ENCODE results near the gene NECTIN1.

Gene NECTIN1

DNA sequence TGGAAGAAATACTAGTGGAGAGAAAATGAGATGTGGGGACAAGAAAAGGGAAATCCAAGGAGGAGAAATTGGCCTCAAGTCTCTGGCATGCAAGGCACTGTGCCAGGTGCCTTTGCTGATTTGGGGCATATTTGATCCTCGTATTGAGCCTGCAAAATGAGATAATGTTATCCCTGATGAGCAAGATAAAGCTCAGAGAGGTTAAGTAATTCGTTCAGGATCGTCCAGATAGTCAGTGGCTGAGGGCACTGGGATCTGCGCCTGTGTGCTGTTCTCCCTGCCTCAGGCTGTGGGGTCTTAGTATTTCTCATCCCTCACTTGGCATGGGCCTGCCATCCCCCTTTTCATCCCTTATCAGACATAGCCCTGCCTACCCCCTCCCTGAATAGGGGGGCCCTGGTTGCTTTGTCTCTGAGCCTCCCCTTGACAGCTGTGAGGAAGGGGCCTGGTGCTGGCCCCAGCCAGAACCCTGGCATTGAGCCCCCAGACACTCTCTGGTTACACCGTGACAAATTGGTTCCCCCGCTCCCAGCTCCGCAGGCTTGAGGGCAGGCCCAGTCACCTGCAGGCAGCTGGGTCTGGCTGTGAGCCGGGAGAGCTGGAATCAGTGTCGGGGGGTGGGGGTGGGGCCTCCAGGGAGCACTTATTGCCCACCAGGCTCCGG is 85.7 kb downstream of the NECTIN1 start:
- DNase-seq (ENCODE audit: low read depth in 3 of 3, low spot score in 1 of 3): no peak

DNA sequence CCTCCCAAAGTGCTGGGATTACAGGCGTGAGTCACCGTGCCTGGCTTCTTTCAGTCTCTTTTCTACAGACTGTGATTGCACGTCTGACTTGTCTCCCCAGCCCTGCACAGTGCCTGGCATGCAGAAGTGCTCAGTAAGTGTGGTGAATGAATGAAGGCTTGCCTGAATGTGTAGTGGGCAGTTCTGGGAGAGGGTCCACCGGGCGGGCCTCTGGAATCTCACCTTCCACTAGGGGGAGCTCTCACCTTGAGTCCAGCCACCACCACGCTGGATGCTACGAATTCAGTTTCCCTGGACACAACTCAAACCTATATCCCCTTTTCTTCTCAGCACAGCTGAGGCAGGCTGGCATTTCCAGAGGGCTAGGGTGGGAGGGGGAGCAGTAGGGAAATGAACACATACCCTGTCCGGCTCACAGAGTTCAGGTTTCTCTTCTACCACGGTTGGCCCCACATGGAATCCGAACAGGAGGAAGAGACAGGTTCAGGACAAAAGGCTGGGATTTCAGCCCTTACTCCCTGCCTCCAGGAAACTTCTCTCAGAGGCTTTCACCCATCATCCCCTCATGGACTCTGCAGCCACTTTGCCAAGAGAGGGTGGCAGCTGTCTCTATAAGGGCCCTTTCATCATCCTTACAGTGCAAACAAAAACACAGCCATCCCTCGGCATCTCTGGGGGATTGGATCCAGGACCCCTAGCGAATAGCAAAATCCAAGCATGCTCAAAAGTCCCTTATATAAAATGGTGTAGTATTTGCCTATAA is 86.8 kb downstream of the NECTIN1 start:
- DNase-seq (ENCODE audit: low read depth in 3 of 3, low spot score in 1 of 3): no peak

DNA sequence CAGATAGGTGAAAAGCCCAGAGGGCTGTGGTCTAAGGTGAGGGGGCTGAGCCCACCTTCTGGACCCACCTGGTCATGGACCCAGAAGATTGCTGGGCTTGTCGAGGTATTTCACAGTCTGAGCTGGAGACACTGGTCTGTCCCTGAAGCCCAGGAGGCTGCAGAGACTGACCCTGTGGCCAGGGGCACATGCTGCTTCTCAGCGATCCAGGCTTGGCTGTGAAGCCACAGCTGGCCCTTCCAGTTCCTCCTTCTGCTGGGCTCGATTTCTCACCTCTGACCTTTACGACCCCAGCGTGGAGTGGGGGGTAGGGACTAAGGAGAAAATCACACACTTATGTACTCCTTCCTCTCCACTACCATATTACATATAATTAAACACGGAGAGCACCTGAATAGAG is 88.5 kb downstream of the NECTIN1 start:
- no peak for DNase-seq (ENCODE audit: low read depth in 3 of 3, low spot score in 1 of 3)

DNA sequence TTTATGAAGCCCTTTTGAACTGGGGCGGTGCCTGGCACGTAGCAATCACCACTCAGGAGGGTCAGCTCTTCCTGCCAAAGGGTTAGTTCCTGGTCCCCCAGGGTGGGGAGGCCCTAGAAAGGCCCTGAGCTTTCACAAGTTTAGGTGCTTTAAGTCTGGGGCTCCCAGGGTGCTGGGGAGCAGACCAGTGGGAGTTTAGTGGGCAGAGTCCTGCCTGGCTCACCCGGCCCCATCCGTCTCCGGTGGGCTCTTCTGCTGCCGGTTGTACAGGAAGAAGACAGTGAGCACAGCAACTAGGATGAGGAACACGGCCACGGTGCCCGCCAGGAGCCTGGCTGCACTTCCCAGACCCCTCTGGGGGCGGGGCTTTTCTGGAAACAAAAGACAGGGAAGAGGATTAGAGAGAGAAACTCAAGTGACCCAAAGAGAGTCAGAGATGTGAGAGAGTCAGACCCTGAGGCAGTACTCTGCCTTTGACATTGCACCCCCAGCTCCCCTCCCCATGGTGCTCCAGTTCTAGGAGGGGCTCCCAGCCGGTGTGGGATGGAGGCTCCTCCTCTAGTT is 89.3 kb downstream of the NECTIN1 start:
- DNase-seq (ENCODE audit: low read depth in 3 of 3, low spot score in 1 of 3): no peak

DNA sequence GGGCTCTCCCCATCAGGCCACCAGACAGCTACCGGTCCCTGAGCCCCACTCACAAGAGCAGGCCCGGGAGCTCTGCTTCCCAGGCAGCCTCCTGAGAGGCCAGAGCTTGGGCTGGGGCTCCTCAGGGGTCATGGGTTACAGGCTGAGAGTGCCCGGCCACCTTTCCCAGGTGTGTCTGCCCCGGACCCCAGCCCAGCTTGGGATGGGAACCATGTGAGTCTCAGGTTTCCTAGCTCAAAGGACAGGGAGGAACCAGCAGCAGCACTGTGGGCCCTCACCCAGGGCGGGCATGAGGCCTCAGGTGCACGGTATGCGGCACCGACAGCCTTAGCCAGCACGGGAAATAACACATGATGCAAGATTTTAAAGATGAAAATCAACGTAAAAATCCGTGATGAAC is 90.1 kb downstream of the NECTIN1 start:
- DNase-seq (ENCODE audit: low read depth in 3 of 3, low spot score in 1 of 3): no peak

DNA sequence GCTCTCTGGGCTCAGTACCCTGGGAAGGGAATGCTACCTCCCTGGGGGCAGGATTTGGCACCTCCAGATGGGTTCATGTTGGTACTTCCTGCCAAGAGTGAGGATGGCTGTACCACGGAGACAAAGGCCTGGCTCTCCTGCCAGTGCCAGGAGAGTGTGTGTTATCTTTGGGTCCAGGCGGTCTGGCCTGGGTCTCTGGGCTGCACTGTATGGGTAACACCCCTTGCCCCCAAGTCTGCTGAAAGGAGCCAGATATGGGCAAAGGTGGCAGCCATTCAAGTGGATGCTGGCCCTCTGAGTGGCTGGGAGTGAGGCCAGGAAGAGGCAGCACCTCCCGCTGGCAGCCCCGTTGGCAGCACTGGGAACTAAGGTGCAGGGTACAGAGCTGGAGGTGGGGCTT is 91.5 kb downstream of the NECTIN1 start:
- no peak for DNase-seq (ENCODE audit: low read depth in 3 of 3, low spot score in 1 of 3)

DNA sequence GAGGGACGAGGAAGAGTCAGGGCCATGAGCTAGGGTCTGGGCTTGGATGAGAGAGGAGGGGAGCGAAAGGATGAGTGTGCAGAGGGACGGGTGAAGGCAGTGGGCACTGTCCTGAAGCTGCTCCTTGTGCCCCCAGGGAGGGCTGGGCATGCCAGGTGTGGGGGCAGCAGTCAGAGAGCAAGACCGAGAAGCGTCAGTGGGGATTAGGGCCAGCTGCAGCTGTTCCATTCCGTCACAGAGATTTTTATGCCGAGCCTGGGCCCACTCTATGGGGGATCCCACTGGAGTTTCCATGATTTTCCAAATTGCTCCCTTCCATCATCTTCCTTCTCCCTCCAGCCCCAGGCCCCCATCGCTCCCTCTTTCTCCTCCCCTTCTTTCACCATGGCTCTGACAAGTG is 93.2 kb downstream of the NECTIN1 start:
- no peak for DNase-seq (ENCODE audit: low read depth in 3 of 3, low spot score in 1 of 3)

DNA sequence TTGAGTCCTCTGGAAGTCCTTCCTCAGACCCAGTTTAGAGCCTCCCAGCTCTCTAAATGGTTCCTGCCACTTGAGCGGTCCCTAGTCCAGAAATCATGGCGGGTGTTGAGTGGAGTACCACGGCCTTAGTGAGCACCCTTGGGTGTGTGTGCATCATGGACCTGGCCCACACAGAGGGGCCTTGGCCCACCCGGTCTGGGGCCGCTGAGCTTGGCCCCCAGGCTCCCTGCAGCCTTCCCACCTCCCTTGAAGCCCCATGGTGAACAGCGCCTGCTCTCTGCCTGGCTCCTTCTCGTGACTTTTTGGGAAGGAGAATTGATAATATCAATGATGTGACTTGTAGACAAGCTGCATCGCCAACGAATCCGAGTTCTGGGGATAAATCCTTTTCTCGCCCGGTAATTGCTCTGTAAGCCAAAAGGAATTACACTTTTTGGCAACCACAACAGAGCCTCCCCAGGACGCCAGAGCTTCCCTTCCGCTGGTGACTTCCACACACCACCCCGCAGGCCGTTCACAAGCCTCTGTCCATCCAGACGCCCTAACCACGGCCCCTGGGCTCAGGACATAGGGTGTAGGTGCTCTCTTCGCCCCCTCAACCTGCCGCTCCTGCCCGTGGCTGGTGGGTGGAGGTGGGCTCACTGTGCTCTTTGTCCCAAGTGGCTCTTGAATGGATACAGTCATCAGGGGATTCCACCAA is 93.8 kb downstream of the NECTIN1 start:
- no peak for DNase-seq (ENCODE audit: low read depth in 3 of 3, low spot score in 1 of 3)

DNA sequence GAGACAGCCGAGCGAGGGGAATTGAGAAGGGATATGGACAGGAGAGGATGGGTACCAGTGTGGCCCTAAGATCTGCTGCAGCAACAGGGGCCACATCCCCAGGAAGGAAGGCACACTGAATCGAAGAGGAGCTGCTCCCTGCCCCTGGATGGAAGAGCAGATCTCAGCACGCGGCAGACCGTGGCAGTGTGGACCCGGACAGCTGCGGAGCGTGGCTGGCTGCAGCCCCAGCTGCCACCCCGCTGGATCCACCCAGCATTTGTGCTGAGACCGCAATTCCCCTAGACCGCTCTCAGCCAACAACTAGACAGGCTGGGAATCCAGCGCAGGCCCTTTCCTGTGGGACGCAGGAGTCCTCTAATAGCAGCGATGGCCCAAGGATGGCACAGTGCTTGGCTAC is 94.7 kb downstream of the NECTIN1 start:
- DNase-seq (ENCODE audit: low read depth in 3 of 3, low spot score in 1 of 3): no peak

DNA sequence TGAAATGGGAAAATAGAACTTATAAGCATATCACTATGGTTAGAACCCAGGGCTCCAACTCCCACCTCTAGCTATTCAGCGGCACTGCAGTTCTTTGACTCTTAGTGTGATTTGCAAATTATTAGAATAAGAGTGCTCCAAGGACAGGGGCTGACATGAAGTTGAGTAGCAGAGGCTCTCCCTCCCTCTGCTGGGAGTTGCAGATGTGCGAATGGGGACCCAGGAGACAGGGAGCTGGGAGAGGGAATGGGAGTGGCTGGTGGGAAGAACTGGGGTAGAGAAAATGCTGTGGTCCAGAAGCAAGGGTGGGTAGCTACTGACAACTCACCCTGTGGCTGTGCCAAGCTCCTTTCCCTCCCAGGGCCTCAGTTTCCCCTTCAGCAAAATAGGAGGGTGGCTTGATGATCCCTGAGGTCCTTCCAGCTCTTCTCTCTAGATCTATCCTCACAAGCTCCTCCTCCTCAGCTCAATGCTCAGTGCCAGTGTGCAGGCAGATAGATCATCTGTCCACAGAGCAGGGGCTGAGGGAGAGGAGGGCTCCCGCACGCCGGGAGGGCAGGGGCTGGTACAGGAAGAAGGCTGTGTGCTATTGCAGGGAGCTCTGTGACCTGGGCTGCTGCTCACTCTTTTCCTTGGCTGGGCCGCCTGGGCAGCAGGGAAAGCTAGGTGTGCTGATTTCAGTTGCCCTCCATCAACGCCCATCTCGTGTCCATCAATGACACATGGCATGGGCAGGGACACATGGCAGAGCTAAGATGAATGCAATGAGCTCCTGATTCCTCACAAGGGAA is 99.0 kb downstream of the NECTIN1 start:
- DNase-seq (ENCODE audit: low read depth in 3 of 3, low spot score in 1 of 3): no peak

DNA sequence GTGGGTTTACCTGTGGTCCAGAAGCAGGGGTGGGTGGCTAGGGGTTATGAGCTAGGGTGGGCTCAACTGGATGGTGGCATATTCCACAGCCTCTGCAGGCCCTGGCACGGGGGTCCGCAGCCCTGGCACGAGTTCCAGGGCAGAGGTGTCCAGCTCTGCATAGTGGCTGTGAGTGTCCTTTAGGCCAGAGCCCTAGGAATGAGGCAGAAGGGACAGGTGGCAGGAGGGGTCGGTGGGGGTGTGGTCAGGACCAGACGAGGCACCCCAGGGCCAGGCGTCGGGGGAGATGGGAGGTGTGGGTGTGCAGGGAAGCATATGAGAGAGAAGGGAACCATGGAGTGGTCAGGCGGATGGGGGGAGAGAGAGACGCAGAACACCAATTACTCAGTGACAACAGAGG is 99.9 kb downstream of the NECTIN1 start:
- no peak for DNase-seq (ENCODE audit: low read depth in 3 of 3, low spot score in 1 of 3)

DNA sequence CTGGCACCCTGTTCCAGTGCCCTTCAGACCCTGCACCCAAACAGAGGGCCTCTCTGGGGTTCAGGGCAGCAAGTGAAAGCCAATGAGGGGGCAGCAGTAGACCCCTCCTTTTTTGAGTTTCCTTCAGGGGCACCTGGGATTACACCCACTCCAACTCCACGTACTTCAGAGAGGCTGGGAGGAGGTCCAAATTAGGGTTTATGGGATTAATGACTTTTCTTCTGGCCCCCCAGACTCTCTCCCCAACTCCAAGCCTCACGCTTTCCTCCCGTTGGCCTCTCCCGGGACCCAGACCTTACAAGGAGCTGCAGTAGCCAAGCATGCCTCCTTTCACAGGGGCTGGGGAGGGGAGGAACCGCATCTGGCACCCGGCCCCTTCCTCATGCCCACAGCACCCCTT is 101.7 kb downstream of the NECTIN1 start:
- no peak for DNase-seq (ENCODE audit: low read depth in 3 of 3, low spot score in 1 of 3)

DNA sequence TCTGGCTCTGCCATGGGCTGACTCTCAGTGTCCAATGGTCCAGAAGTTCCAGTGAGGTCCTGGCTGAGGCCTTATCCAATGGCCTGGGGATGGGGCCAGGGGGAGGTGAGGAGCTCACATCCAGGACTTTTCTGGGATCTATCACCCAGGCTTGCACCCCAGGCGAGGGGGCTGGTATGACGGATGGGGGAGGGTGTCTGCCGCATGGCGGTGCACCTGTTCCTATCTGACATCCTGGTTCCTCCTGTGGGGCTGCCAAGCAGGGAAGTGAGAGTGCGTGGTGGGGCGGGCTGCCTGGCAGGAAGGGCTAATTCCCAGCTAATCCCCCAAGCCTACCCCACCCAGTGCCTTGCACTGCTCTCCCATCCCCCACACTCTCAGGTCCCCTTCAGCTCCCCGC is 102.1 kb downstream of the NECTIN1 start:
- DNase-seq (ENCODE audit: low read depth in 3 of 3, low spot score in 1 of 3): no peak

DNA sequence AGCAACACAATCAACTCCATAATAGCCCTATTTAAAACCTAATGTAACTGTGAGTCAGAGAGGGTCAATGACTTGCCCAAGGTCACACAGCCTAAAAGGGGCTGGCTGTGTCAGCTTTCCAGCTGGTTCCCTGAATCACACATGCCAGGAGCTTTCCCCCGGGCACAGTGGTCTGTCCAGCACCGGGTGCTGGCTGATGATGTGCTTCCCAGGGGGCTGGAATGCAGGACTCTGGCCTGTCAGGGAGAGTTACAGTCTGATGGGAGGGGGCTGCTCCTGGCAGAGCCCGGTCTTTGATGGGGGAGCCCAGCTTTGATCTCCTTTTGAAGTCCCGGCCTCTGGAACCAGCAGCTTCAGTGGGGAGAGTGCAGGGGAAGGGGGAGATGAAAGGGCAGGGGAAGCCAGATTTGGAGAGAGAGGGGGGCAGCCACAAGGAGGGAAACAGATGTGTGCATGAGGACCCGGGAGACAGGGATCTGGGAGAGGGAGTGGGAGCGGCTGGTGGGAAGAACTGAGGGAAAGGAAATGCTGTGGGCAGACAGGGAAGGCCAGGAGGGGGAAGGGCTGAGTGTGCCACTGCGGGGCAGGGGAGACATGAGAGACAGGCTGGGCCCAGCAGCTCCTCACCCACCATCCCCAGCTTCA is 102.7 kb downstream of the NECTIN1 start:
- DNase-seq (ENCODE audit: low read depth in 3 of 3, low spot score in 1 of 3): no peak

DNA sequence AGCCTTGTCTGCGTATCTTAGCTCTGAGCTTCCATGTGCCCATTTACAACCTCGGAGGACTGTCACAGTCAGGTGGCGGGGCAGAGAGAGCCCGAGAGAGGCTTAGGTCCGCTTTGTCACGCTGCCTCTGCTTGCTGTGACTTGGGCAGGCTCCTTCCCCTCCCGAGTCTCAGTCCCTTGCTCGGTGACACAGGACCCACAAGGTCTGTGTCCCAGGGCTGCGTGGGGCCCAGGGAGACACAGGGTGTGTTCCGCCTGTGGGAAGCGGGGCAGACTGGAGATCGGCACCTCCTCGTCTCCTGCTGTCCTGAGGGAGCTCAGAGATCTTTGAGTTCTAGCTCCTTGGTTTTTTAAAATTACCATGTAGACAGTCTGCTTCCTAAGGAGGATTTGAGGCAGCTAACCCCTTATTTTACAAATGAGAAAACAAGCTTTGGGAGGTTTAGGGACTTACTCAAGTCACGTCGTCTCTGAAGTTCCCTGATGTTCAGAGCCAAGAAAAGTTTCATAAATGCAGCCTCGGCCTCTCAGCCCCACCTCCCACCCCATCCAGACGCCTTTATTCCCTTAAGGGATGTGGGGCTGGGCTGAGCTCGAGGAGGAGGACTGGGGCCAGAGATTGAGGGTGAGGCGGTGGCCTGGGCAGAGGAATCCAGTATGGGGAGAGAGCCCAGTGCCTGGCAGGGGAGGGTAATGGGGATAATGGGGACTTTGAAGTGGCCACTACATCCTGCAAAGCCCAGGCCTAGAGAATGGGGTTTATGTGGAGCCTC is 103.6 kb downstream of the NECTIN1 start:
- DNase-seq (ENCODE audit: low read depth in 3 of 3, low spot score in 1 of 3): no peak

DNA sequence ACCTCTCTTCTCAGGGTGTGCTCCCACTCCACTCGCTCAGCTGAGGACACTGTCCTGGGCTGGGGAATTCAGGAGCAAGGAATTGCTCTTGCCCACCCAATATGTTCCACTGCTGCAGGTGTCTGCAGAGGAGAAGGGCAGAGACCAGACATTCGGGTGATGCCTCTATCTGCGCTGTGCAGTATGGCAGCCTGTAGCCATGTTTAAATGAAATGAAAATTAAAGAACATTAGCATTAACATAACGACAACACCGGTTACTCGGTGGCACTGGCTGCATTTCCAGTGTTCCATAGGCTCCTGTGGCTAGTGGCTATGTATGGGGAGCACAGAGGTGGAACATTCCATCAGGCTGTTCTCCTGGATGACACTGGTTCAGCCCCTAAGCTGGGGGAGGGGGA is 104.4 kb downstream of the NECTIN1 start:
- DNase-seq (ENCODE audit: low read depth in 3 of 3, low spot score in 1 of 3): no peak

DNA sequence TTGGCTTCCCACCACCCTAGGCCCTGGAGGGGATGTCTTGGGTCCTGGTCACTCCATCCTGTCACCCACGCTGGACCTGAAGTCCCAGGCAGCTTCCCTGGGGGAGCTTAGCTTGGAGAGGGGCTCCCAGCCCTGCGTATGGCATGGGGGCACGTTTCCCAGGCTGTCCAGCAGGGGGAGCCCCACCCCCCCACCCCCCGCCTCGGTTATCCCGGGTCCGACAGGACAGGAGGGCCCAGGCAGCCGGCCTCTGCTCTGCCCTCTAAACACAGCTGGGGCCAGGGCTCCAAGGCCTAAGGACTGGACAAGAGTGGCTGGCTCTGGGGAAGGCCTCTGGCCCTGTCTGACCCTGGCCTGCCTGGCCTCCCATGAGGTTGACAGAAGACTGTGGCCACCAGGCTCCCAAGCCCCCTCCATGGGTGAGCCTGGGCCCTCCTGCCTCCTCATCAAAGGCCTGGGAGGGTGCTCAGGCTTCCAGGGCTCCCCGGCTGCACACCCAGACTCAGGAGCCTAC is 104.8 kb downstream of the NECTIN1 start:
- DNase-seq (ENCODE audit: low read depth in 3 of 3, low spot score in 1 of 3): no peak

DNA sequence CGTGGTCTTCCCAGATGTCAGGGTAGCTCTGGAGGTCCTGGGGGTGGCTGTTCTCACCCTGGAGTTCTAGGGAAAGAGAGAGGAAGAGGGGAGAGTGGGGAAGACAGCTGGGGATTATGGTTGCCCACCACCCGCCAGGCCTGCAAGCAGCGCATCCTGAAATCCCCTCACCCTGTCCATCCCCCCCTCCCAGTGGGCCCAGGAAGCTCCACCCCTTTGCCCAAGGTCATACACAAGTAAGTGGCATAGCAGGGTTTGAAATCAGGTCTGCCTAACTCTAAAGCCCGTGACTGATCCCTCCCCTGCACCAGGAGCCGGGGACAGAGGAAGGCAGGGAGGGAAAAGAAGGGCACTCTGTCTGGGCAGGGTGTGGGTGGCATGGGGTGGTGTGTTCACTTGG is 105.3 kb downstream of the NECTIN1 start:
- no peak for DNase-seq (ENCODE audit: low read depth in 3 of 3, low spot score in 1 of 3)

DNA sequence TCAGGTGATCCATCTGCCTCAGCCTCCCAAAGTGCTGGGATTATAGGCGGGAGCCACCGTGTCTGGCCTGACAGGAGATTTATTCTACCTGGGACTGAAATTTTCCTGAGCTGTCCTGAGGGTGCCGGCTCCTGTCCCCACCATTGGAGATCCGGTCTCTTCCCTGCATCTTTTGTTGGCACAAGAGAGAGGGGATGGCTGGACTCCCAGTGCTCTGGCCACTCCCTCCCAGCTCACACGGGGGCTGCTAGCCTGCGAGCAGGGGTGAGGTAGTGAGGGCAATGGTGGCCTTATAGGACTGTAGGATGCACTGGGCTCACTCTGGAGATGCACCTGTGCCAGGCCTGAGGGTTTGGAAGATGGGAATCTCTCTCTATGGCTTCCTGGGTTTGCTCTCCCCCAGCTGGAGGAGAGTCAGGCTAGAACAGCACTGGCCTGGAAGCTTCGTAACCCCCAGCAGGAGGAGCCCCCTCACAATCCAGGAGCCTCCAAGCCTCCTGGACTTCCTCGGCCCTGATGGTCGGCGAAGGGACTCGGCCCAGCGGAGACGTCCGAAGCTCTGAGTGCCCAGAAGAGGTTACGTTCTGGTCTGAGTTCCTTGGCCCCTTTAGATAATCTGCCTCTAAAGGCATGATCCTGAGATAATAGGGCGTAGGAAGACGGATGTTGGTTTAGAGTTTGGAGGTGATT is 106.4 kb downstream of the NECTIN1 start:
- no peak for DNase-seq (ENCODE audit: low read depth in 3 of 3, low spot score in 1 of 3)

Measured in stimulated activated CD4-positive, alpha-beta T cell treated with anti-CD3 and anti-CD28 coated beads, TNF-alpha, amount 100 ng/mL, for 1 hour (primary cell).